ENCODE results near the gene C16orf96.

Gene C16orf96

GRCh38 chr16:4603624-4604170, 47.6 kb downstream of the C16orf96 start:
- no peak for DNase-seq

GRCh38 chr16:4604401-4604800, 48.3 kb downstream of the C16orf96 start:
- DNase-seq, result no peak

- no peak for DNase-seq
These were observed 50.2 kb downstream of the C16orf96 start for GRCh38 chr16:4606354-4606753.

GRCh38 chr16:4607841-4608703, 51.9 kb downstream of the C16orf96 start:
- DNase-seq, result no peak

- no peak for DNase-seq
These were observed 52.5 kb downstream of the C16orf96 start for GRCh38 chr16:4608704-4608980.

GRCh38 chr16:4609200-4610010, 53.3 kb downstream of the C16orf96 start:
- no peak for DNase-seq

GRCh38 chr16:4610011-4611005, 54.2 kb downstream of the C16orf96 start:
- DNase-seq, result no peak

GRCh38 chr16:4611337-4612021, 55.3 kb downstream of the C16orf96 start:
- DNase-seq, result no peak

- DNase-seq, result no peak
These were observed 56.4 kb downstream of the C16orf96 start for GRCh38 chr16:4612474-4612931.

GRCh38 chr16:4612977-4613635, 57.0 kb downstream of the C16orf96 start:
- no peak for DNase-seq

- peak; percentile 55 for DNase-seq
These were observed 57.8 kb downstream of the C16orf96 start for GRCh38 chr16:4613636-4614570.

GRCh38 chr16:4614571-4615383, 58.6 kb downstream of the C16orf96 start, which contains the start of gene UBALD1:
Gene UBALD1 (minus strand): TSS chr16:4614888. CDS start chr16:4614797, 91 bp downstream.
- DNase-seq, result peak; percentile 81

- DNase-seq, result no peak
These were observed 59.4 kb downstream of the C16orf96 start for GRCh38 chr16:4615384-4616046.

GRCh38 chr16:4616047-4616811, 60.1 kb downstream of the C16orf96 start:
- DNase-seq, result peak; percentile 97

GRCh38 chr16:4617880-4618279, 61.7 kb downstream of the C16orf96 start:
- no peak for DNase-seq

- no peak for DNase-seq
These were observed 62.7 kb downstream of the C16orf96 start for GRCh38 chr16:4618645-4619418.

GRCh38 chr16:4623593-4623992, 67.5 kb downstream of the C16orf96 start:
- no peak for DNase-seq

Data from activated CD4-positive, CD25-positive, alpha-beta regulatory T cell treated with anti-CD3 and anti-CD28 coated beads, Interleukin-2, amount 50 U/mL, for 72 hours (primary cell).